Astrocyte (in vitro differentiated cells and primary cell): ENCODE data around the gene TSSK6.

Experiments used
- EZH2 ChIP-seq: IDR thresholded peaks from 2 replicates; pipeline ENCODE4 v1.6.1; 2012; ENCODE audit warnings: mild to moderate bottlenecking, low read length, inconsistent platforms; ENCODE audit not compliant: insufficient read depth
- TF ChIP-seq, protein P1 (sequence below): IDR thresholded peaks from 2 replicates; pipeline ENCODE4 v1.5.1; 2011; ENCODE audit warnings: low read depth, mild to moderate bottlenecking, inconsistent platforms, low read length, moderate library complexity; ENCODE audit not compliant: insufficient read depth

DNA sequence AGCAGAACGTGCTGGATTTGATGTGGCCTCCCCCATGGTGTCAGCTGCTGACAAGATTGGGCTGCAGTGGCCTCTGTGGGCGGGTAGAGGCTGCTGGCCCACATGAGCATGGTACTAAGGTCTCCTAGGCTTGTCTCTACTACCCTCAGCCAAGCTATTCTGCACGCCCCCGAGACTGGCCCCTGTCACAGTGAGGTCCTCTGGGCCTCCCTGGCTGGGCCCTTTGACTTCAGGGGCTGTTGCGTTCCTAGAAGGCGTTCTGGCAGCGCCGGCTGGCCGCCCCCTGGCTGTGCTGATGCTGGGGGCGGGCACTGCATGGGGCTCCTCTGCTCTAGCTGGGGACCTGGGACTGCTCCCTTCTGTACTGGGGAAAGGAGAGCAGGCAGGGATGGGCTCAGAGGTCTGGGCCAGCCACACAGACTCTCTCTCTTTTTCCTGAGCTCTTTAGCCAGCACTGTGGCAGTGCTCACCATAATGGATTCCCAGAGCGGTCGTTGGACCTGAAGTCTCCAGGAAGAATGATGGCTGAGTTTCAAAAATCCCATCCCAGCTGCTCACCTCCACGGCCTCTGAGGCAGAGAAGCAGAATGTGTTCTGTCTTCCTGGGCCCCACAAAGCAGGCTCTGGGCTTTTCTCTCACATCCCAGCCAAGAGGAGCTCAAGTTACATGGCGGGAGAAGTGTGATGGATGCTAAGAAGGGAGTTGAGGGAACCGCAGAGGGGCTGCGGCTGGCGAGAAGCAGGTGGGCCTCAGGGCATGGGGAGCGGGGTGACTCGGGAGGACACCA lies 32.3 kb downstream of the TSSK6 start:
- TF ChIP-seq EZH2 = no peak
- TF ChIP-seq, protein P1, sequence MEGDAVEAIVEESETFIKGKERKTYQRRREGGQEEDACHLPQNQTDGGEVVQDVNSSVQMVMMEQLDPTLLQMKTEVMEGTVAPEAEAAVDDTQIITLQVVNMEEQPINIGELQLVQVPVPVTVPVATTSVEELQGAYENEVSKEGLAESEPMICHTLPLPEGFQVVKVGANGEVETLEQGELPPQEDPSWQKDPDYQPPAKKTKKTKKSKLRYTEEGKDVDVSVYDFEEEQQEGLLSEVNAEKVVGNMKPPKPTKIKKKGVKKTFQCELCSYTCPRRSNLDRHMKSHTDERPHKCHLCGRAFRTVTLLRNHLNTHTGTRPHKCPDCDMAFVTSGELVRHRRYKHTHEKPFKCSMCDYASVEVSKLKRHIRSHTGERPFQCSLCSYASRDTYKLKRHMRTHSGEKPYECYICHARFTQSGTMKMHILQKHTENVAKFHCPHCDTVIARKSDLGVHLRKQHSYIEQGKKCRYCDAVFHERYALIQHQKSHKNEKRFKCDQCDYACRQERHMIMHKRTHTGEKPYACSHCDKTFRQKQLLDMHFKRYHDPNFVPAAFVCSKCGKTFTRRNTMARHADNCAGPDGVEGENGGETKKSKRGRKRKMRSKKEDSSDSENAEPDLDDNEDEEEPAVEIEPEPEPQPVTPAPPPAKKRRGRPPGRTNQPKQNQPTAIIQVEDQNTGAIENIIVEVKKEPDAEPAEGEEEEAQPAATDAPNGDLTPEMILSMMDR = no peak
